HL-60 (cell line): ENCODE data around the gene TRIOBP.

Experiments
- DNase-seq, 2 experiments: peaks; one replicate each; pipeline ENCODE4 v3.0.0-alpha.2; 2010 to 2020; ENCODE audit warnings: low read depth in 1 of 2, low spot score in 1 of 2
- H3K27ac ChIP-seq: fragments of 250-450 bp; sonication (Bioruptor Pico); replicated peaks from 2 replicates; pipeline ENCODE4 v1.5.1; 2020; ENCODE audit warnings: mild to moderate bottlenecking, moderate library complexity
- H3K27me3 ChIP-seq: fragments of 250-450 bp; sonication (Bioruptor Pico); 2 replicates; pipeline ENCODE4 v1.5.1; 2021; ENCODE audit warnings: mild to moderate bottlenecking, moderate library complexity; ENCODE audit not compliant: insufficient read depth, poor library complexity, severe bottlenecking
- H3K4me3 ChIP-seq: replicated peaks from 2 replicates; pipeline ENCODE4 v1.5.1; 2011; ENCODE audit warnings: mild to moderate bottlenecking, control low read depth, low read length; ENCODE audit not compliant: insufficient read depth
- GABPA ChIP-seq: IDR thresholded peaks from 2 replicates; pipeline ENCODE4 v1.6.1; 2012; ENCODE audit warnings: low read depth
- POLR2AphosphoS5 ChIP-seq: IDR thresholded peaks from 2 replicates; pipeline ENCODE4 v1.6.1; 2012; ENCODE audit warnings: low read depth
- SPI1 ChIP-seq: IDR thresholded peaks from 2 replicates; pipeline ENCODE4 v1.6.1; 2012; ENCODE audit warnings: low read depth, mild to moderate bottlenecking, borderline replicate concordance
- long read RNA-seq: library from polyadenylated mRNA; unstranded; transcript quantifications from one replicate; pipeline ENCODE4 v2.0.0, GENCODE V29; 2020
- TF ChIP-seq, protein P1 (sequence below): IDR thresholded peaks from 2 replicates; pipeline ENCODE4 v1.6.1; 2012; ENCODE audit warnings: low read depth; ENCODE audit not compliant: insufficient replicate concordance
- TF ChIP-seq, protein P2 (sequence below): IDR thresholded peaks from one replicate; pipeline ENCODE4 v1.5.1; 2011; ENCODE audit warnings: low read length, control low read depth, inconsistent platforms; ENCODE audit not compliant: insufficient read depth

Gene TRIOBP, protein sequence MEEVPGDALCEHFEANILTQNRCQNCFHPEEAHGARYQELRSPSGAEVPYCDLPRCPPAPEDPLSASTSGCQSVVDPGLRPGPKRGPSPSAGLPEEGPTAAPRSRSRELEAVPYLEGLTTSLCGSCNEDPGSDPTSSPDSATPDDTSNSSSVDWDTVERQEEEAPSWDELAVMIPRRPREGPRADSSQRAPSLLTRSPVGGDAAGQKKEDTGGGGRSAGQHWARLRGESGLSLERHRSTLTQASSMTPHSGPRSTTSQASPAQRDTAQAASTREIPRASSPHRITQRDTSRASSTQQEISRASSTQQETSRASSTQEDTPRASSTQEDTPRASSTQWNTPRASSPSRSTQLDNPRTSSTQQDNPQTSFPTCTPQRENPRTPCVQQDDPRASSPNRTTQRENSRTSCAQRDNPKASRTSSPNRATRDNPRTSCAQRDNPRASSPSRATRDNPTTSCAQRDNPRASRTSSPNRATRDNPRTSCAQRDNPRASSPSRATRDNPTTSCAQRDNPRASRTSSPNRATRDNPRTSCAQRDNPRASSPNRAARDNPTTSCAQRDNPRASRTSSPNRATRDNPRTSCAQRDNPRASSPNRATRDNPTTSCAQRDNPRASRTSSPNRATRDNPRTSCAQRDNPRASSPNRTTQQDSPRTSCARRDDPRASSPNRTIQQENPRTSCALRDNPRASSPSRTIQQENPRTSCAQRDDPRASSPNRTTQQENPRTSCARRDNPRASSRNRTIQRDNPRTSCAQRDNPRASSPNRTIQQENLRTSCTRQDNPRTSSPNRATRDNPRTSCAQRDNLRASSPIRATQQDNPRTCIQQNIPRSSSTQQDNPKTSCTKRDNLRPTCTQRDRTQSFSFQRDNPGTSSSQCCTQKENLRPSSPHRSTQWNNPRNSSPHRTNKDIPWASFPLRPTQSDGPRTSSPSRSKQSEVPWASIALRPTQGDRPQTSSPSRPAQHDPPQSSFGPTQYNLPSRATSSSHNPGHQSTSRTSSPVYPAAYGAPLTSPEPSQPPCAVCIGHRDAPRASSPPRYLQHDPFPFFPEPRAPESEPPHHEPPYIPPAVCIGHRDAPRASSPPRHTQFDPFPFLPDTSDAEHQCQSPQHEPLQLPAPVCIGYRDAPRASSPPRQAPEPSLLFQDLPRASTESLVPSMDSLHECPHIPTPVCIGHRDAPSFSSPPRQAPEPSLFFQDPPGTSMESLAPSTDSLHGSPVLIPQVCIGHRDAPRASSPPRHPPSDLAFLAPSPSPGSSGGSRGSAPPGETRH (N-terminal part only)
- long read RNA-seq, partial matches to known transcripts: 3 of 6 reads
- long read RNA-seq, other reads (novel, unspliced or antisense): 3 of 6 reads

DNA sequence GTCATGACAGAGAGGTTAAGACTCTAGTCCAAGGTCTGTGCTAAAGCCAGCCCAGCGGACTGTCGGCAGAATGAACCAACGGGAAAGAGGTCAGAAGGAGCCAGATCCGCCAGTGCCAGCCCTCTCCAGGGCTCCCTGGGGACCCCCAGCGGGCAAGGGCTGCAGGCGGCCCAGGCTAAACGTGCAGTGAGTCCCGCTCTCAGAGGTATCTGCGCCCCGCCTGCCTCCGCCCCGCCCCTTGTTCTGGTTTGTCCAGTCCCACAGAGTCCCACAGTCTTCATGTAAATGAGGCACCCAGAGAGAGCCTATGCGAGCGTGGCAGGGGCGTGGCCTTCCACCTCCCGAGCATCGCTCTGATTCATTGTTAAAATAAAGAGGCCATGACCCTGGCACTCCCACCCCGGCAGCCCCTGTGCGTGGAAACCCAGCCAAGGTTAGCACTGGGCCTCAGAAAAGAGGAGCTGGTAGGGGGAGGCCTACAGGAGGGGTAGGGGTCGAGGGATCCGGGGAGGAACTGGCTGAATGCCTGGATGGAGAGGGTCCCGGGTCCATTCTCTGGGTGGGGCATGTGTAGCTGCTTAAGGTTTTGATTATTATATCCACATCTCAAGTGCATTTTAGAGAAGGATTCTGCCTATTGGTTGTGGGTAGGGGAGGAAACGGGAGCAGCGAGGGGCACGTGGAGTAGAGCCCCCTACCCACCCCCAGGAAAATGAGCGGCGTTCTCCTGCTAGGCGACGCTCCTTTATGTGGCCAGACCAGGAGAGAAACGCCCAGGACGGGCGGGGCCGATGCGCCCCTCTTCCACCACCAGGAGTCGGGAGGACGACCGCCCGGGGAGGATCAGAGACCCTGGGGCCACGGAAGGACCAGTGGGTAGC lies at the start of gene TRIOBP:
Gene TRIOBP (plus strand): TSS at position 392 of the 881 bp plus-strand sequence. CDS start 4,318 bp downstream, outside the sequence.
- no peaks in the 10 kb centered on the region for H3K27me3 ChIP-seq
- DNase-seq: no peak
- H3K27ac ChIP-seq: no peak within 1 kb of the TSS
- H3K4me3 ChIP-seq: no peak within 1 kb of the TSS
- TF ChIP-seq SPI1 (no peak), POLR2AphosphoS5 (no peak)

DNA sequence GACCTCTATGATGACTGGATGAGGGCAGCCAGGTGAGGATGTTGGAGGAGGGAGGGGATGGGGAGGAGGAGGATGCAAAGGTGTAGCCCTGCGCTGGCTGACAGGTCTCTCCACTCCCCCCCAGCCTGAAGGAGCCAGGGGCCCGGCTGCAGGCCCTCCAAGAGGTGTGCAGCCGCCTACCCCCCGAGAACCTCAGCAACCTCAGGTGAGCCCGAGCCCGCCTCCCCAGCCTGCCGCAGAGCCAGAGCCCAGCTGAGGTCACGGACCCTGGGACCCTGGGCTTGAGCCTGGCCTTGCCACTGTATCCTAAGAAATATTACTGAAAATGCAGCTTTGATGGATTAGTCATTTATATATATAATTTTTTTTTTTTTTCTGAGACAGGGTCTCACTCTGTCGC lies 49.5 kb upstream of the TRIOBP start:
- TF ChIP-seq GABPA: no peak
- TF ChIP-seq SPI1: no peak
- TF ChIP-seq, protein P1, sequence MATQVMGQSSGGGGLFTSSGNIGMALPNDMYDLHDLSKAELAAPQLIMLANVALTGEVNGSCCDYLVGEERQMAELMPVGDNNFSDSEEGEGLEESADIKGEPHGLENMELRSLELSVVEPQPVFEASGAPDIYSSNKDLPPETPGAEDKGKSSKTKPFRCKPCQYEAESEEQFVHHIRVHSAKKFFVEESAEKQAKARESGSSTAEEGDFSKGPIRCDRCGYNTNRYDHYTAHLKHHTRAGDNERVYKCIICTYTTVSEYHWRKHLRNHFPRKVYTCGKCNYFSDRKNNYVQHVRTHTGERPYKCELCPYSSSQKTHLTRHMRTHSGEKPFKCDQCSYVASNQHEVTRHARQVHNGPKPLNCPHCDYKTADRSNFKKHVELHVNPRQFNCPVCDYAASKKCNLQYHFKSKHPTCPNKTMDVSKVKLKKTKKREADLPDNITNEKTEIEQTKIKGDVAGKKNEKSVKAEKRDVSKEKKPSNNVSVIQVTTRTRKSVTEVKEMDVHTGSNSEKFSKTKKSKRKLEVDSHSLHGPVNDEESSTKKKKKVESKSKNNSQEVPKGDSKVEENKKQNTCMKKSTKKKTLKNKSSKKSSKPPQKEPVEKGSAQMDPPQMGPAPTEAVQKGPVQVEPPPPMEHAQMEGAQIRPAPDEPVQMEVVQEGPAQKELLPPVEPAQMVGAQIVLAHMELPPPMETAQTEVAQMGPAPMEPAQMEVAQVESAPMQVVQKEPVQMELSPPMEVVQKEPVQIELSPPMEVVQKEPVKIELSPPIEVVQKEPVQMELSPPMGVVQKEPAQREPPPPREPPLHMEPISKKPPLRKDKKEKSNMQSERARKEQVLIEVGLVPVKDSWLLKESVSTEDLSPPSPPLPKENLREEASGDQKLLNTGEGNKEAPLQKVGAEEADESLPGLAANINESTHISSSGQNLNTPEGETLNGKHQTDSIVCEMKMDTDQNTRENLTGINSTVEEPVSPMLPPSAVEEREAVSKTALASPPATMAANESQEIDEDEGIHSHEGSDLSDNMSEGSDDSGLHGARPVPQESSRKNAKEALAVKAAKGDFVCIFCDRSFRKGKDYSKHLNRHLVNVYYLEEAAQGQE: no peak
- TF ChIP-seq POLR2AphosphoS5: no peak
- TF ChIP-seq, protein P2, sequence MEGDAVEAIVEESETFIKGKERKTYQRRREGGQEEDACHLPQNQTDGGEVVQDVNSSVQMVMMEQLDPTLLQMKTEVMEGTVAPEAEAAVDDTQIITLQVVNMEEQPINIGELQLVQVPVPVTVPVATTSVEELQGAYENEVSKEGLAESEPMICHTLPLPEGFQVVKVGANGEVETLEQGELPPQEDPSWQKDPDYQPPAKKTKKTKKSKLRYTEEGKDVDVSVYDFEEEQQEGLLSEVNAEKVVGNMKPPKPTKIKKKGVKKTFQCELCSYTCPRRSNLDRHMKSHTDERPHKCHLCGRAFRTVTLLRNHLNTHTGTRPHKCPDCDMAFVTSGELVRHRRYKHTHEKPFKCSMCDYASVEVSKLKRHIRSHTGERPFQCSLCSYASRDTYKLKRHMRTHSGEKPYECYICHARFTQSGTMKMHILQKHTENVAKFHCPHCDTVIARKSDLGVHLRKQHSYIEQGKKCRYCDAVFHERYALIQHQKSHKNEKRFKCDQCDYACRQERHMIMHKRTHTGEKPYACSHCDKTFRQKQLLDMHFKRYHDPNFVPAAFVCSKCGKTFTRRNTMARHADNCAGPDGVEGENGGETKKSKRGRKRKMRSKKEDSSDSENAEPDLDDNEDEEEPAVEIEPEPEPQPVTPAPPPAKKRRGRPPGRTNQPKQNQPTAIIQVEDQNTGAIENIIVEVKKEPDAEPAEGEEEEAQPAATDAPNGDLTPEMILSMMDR: no peak
- H3K27ac ChIP-seq: no peak overlapping the region

DNA sequence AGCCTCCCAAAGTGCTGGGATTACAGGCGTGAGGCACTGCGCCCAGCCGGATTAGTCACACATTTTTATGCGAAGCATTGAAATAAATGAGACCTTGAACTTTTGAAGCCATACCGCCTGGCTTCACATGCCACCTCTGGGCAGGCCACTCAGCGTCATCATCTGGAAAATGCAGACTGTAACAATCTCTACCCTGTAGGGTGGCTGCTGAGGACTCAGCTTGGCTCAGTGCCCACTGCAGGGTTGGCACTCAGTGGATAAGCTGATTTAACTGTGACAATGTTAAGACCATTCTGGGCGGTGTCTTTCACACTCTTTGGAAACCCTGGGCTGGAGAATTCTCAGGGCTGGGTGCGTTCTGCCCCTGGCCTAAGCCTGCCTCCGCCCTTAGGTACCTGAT lies 48.9 kb upstream of the TRIOBP start:
- no peak overlapping the region for H3K27ac ChIP-seq
- H3K4me3 ChIP-seq: no peak overlapping the region
- TF ChIP-seq, protein P2: no peak
- TF ChIP-seq POLR2AphosphoS5: no peak
- TF ChIP-seq SPI1: no peak
- TF ChIP-seq, protein P1: no peak
- TF ChIP-seq GABPA: no peak
- no peak for DNase-seq
- H3K27me3 ChIP-seq: no peaks in the 10 kb centered on the region

More for the DNA sequence above, 49.5 kb upstream of the TRIOBP start:
- Histone ChIP-seq H3K27me3 (no peaks in the 10 kb centered on the region), H3K4me3 (no peak overlapping the region)
- no peak for DNase-seq
